HG03045 (cell line): Measurements from ENCODE around the gene ANKRD30B.
"Not testable (repeated sequence)": the region's sequence is repeated elsewhere in the genome, so short reads cannot be mapped to it uniquely, and the experiment has no call there.

Experiments
- ATAC-seq: cut with Tn5 transposase; IDR thresholded peaks from one replicate; pipeline ENCODE4 v1.9.1; 2021; ENCODE audit warnings: mild to moderate bottlenecking, moderate library complexity; ENCODE audit not compliant: unreplicated experiment

ANKRD30B gene

GRCh38 chr18:14747513-14748474 is at the start of gene ANKRD30B:
TSS of gene ANKRD30B (plus strand) at chr18:14748172. CDS start at chr18:14748420, 248 bp downstream.
- no peak for ATAC-seq

GRCh38 chr18:14701286-14702040 is 46.5 kb upstream of the ANKRD30B start:
- ATAC-seq: not testable (repeated sequence)

- ATAC-seq: not testable (repeated sequence)
Observed at GRCh38 chr18:14709761-14710160, 38.2 kb upstream of the ANKRD30B start.

GRCh38 chr18:14721569-14721968 is 26.4 kb upstream of the ANKRD30B start:
- ATAC-seq: not testable (repeated sequence)

GRCh38 chr18:14739056-14739455 is 8.9 kb upstream of the ANKRD30B start:
- not testable (repeated sequence) for ATAC-seq

- ATAC-seq: no peak
Observed at GRCh38 chr18:14746897-14747296, 1.1 kb upstream of the ANKRD30B start.

GRCh38 chr18:14748496-14748895 is 524 bp downstream of the ANKRD30B start:
- no peak for ATAC-seq

GRCh38 chr18:14763566-14763965 is 15.6 kb downstream of the ANKRD30B start:
- ATAC-seq: not testable (repeated sequence)

- ATAC-seq: no peak
Observed at GRCh38 chr18:14767474-14767873, 19.5 kb downstream of the ANKRD30B start.

- ATAC-seq: no peak
Observed at GRCh38 chr18:14768241-14768640, 20.3 kb downstream of the ANKRD30B start.

GRCh38 chr18:14769381-14769780 is 21.4 kb downstream of the ANKRD30B start:
- ATAC-seq: no peak

- ATAC-seq: no peak
Observed at GRCh38 chr18:14776801-14777200, 28.8 kb downstream of the ANKRD30B start.

GRCh38 chr18:14781671-14782070 is 33.7 kb downstream of the ANKRD30B start:
- ATAC-seq: no peak

- no peak for ATAC-seq
Observed at GRCh38 chr18:14784133-14784532, 36.2 kb downstream of the ANKRD30B start.

GRCh38 chr18:14796876-14797275 is 48.9 kb downstream of the ANKRD30B start:
- ATAC-seq: not testable (repeated sequence)

- not testable (repeated sequence) for ATAC-seq
Observed at GRCh38 chr18:14797969-14798764, 50.2 kb downstream of the ANKRD30B start.

- not testable (repeated sequence) for ATAC-seq
Observed at GRCh38 chr18:14811081-14811480, 63.1 kb downstream of the ANKRD30B start.

GRCh38 chr18:14826972-14827632 is 79.1 kb downstream of the ANKRD30B start:
- not testable (repeated sequence) for ATAC-seq

GRCh38 chr18:14841607-14842006 is 93.6 kb downstream of the ANKRD30B start:
- ATAC-seq: not testable (repeated sequence)

GRCh38 chr18:14851533-14851932 is 103.6 kb downstream of the ANKRD30B start:
- not testable (repeated sequence) for ATAC-seq
